Sigmoid colon (tissue), 3 donors: ENCODE data around the gene HSPA1A.
"Not testable (repeated sequence)": the region's sequence is repeated elsewhere in the genome, so short reads cannot be mapped to it uniquely, and the experiment has no call there.

Source experiments
- POLR2A ChIP-seq, 2 donors: fragments of 450-650 bp; IDR thresholded peaks; one replicate each; pipeline ENCODE4 v1.6.1; 2016; ENCODE audit warnings: antibody characterized with exemption in 2 of 2, mild to moderate bottlenecking in 2 of 2, moderate library complexity in 2 of 2
- TF ChIP-seq, protein P1 (sequence below), 4 experiments: fragments of 450-650 bp in 3 of 4; fragments of 200-600 bp in 1 of 4; IDR thresholded peaks; one replicate each; pipeline ENCODE4 v1.5.1; 2016 to 2019; ENCODE audit warnings: antibody characterized with exemption in 4 of 4, mild to moderate bottlenecking in 3 of 4, moderate library complexity in 2 of 4

DNA sequence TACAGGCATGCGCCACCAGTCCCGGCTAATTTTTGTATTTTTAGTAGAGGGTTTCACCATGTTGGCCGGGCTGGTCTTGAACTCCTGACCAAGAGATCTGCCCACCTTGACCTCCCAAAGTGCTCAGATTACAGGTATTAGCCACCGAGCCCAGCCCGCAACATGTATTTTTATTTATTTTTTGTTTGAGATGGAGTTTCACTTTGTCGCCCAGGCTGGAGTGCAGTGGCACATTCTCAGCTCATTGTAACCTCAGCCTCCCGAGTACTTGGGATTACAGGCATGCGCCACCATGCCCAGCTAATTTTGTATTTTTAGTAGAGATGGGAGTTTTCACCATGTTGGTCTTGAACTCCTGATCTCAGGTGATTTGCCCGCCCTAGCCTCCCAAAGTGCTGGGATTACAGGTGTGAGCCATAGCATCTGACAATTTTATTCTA is 22.8 kb downstream of the HSPA1A start:
- TF ChIP-seq, protein P1, sequence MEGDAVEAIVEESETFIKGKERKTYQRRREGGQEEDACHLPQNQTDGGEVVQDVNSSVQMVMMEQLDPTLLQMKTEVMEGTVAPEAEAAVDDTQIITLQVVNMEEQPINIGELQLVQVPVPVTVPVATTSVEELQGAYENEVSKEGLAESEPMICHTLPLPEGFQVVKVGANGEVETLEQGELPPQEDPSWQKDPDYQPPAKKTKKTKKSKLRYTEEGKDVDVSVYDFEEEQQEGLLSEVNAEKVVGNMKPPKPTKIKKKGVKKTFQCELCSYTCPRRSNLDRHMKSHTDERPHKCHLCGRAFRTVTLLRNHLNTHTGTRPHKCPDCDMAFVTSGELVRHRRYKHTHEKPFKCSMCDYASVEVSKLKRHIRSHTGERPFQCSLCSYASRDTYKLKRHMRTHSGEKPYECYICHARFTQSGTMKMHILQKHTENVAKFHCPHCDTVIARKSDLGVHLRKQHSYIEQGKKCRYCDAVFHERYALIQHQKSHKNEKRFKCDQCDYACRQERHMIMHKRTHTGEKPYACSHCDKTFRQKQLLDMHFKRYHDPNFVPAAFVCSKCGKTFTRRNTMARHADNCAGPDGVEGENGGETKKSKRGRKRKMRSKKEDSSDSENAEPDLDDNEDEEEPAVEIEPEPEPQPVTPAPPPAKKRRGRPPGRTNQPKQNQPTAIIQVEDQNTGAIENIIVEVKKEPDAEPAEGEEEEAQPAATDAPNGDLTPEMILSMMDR (IDR thresholded peaks at IDR 0.05): not testable (repeated sequence)
- TF ChIP-seq POLR2A (IDR thresholded peaks at IDR 0.05): not testable (repeated sequence)
